ENCODE results near the gene DDX53. TPM values are rescaled to one million over a fixed set of nuclear protein-coding genes. Genes with fewer than 3 reads are reported as not detected.

The DDX53 gene
- not detected in 2 replicates for total RNA-seq

DNA sequence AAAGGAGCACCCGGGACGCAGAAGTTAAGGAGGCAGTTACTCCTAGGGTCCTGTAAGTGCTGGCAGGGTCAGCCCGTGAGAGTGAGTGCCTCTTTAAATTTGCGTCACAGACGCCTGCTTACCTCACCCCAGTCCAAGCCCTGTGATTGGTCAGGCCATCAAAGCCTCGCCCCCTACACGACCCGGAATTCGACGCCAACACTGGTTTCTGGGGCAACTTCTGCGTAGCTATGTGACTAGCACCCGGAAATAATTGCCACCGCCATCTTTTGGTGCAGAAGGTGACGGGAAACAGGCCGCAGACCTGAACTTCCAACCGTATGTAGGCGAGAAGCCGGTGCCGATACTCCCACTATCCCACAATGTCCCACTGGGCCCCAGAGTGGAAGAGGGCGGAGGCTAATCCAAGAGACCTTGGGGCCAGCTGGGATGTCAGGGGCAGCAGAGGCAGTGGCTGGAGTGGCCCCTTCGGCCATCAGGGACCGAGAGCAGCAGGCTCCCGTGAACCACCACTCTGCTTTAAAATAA lies at the start of gene DDX53:
Gene DDX53 (plus strand): TSS at position 265 of the 528 bp plus-strand sequence. CDS start 98 bp downstream, at position 363.

Data from placental epithelial cell (primary cell).